ENCODE results near the gene GLMP. TPM values are rescaled to one million over a fixed set of nuclear protein-coding genes. Genes with fewer than 3 reads are reported as not detected.

GLMP gene
- total RNA-seq, 5 donors from 2014 or later (not counting 1 experiment from before 2014, with no cell fraction given): 18.7 to 25.4 (median 24.1) TPM

DNA sequence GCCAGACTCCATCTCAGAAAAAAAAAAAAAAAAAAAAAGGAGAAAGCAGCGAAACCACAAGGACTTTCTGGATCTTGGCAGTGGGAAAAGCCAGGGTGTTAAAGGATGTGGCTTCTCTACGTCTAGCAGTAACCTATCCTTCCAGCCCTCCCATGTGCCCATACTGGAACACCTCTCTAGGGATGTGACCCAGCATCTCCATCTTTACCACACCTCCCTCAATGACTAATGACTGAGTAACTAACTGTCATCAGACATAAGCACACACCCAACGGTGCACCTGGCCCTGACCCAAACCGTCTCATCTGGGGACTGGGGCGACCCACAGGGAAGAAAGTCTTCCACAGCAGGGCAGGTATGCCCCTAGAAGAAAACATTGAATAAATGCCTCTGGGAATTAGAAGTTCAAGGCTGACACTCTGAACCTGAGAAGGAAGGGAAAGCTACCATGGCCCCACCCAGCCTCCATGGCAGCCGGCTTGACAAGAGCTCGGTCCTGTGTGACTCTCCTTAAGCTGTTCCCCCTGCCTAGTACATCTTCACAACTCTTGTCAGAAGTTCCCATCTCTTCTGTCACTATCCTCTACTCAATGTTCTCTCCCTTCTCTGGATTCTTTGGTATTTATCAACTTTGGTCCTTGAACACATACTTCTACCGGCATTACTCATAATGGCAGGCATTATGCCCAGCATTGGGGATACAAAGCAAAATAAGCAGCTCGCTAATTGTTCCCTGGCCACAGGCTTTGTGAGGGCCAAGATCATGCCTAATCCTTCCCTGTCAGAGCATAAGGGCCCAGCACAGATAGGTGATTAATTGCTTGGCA, 32.8 kb downstream of the GLMP start:
- ChIA-PET CTCF (no interaction called here), POLR2A (interaction anchor here in 1 of 2 donors (0.7 kb wide), 1 partner anchor 1405 kb away, joined by 6 read pairs; no protein-coding TSS in a partner anchor)
- H3K36me3 Mint-ChIP-seq: peaks cover 73% of the 10 kb centered on the region

DNA sequence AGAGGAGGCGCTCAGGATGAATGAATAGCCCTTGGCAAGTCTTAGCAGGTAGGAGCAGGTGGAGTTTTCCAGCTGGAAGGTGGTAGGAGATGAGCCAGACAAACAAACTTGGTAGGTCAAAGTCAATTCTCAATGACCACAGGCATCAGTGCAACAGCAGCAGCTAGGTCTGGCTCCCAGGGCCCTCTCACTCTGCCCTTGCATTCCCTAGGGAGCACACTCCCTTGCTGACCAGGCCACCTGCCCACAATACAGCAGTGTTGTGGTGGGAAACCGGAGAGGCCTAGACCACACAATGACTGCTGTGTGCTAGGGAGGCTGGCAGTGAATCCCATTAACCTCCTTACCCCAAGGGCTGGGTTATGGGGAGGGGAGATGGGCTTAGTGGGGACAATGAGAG, 34.6 kb downstream of the GLMP start:
- POLR2A ChIA-PET: no interaction called here
- H3K36me3 Mint-ChIP-seq: peaks cover 67% of the 10 kb centered on the region

More for the DNA sequence above, 32.8 kb downstream of the GLMP start:
- DNase-seq (no peak), ATAC-seq (replicated peaks in 1 of 4) (no peak)
- Histone ChIP-seq H3K4me3 (ENCODE audit: control insufficient read depth in 1 of 2, extremely low read depth in 1 of 2, low read length in 1 of 2) (no peak overlapping the region), H3K36me3 (ENCODE audit: control insufficient read depth in 2 of 2, extremely low read depth in 1 of 2, insufficient read depth in 1 of 2, low read length in 1 of 2) (peaks cover 37 to 89% of the 10 kb centered on the region in 2 donors), H3K27ac (ENCODE audit: low read length) (no peak overlapping the region), H3K9me3 (no peaks in the 10 kb centered on the region), H3K27me3 (replicated peaks in 1 of 2; ENCODE audit: control insufficient read depth in 2 of 2, extremely low read depth in 1 of 2, insufficient read depth in 2 of 2, low read length in 1 of 2) (no peaks in the 10 kb centered on the region), H3K4me1 (ENCODE audit: control insufficient read depth in 1 of 2, extremely low read depth in 1 of 2, insufficient read depth in 2 of 2, low read length in 2 of 2) (no peaks in the 10 kb centered on the region)
- no peak overlapping the region for H3K27ac Mint-ChIP-seq
- no peak overlapping the region for H3K4me3 Mint-ChIP-seq
- H3K9me3 Mint-ChIP-seq: no peaks in the 10 kb centered on the region
- H3K4me1 Mint-ChIP-seq: peaks cover 0 to 8% (median 7%) of the 10 kb centered on the region in 3 donors
- no peaks in the 10 kb centered on the region for H3K27me3 Mint-ChIP-seq
- WGBS (ENCODE audit: insufficient coverage): 98% methylated on average over 6 of the region's 9 CpGs

DNA sequence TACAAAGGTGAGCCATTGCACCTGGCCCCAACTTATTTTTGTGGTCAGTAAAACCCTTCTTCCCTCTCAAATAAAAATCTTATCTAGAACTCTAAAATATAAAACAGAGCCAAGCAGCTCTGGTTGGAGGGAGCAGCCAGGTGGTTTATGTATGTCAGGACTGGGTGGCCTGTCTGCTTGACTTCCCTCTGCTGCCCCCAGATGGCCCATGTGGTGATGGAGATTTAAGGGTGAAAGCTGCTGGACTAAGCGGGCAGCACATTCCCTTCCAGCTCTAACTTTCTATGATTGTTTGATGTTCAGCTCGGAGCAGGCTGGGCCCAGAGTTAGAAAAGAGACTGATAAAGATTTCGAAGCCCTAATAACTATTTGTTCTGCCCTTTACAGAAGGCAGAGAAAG, 35.7 kb downstream of the GLMP start:
- ATAC-seq (replicated peaks in 1 of 4): no peak
- H3K4me3 ChIP-seq (ENCODE audit: control insufficient read depth in 1 of 2, extremely low read depth in 1 of 2, low read length in 1 of 2): no peak overlapping the region
- no peaks in the 10 kb centered on the region for H3K9me3 Mint-ChIP-seq
- H3K4me1 Mint-ChIP-seq: peaks cover 2 to 8% (median 7%) of the 10 kb centered on the region in 3 donors
- H3K27me3 Mint-ChIP-seq: no peaks in the 10 kb centered on the region
- no peak overlapping the region for H3K27ac Mint-ChIP-seq
- CTCF ChIA-PET: no interaction called here
- no peak overlapping the region for H3K4me3 Mint-ChIP-seq
- no peak overlapping the region for H3K27ac ChIP-seq (ENCODE audit: low read length)
- DNase-seq: no peak
- no CpG with 5 or more reads among the region's 3 CpGs for WGBS (ENCODE audit: insufficient coverage)
- peaks cover 29 to 81% of the 10 kb centered on the region in 2 donors for H3K36me3 ChIP-seq (ENCODE audit: control insufficient read depth in 2 of 2, extremely low read depth in 1 of 2, insufficient read depth in 1 of 2, low read length in 1 of 2)
- H3K36me3 Mint-ChIP-seq: peaks cover 60% of the 10 kb centered on the region
- H3K27me3 ChIP-seq (replicated peaks in 1 of 2; ENCODE audit: control insufficient read depth in 2 of 2, extremely low read depth in 1 of 2, insufficient read depth in 2 of 2, low read length in 1 of 2): no peaks in the 10 kb centered on the region
- H3K4me1 ChIP-seq (ENCODE audit: control insufficient read depth in 1 of 2, extremely low read depth in 1 of 2, insufficient read depth in 2 of 2, low read length in 2 of 2): no peaks in the 10 kb centered on the region
- POLR2A ChIA-PET: no interaction called here
- H3K9me3 ChIP-seq: no peaks in the 10 kb centered on the region

More for the DNA sequence above, 34.6 kb downstream of the GLMP start:
- Histone ChIP-seq H3K27ac (ENCODE audit: low read length) (no peak overlapping the region), H3K9me3 (no peaks in the 10 kb centered on the region), H3K4me1 (ENCODE audit: control insufficient read depth in 1 of 2, extremely low read depth in 1 of 2, insufficient read depth in 2 of 2, low read length in 2 of 2) (no peaks in the 10 kb centered on the region), H3K27me3 (replicated peaks in 1 of 2; ENCODE audit: control insufficient read depth in 2 of 2, extremely low read depth in 1 of 2, insufficient read depth in 2 of 2, low read length in 1 of 2) (no peaks in the 10 kb centered on the region), H3K4me3 (ENCODE audit: control insufficient read depth in 1 of 2, extremely low read depth in 1 of 2, low read length in 1 of 2) (no peak overlapping the region), H3K36me3 (ENCODE audit: control insufficient read depth in 2 of 2, extremely low read depth in 1 of 2, insufficient read depth in 1 of 2, low read length in 1 of 2) (peaks cover 29 to 86% of the 10 kb centered on the region in 2 donors)
- ATAC-seq (replicated peaks in 1 of 4) (no peak), DNase-seq (no peak)
- Mint-ChIP-seq H3K4me1 (peaks cover 2 to 8% (median 7%) of the 10 kb centered on the region in 3 donors), H3K27me3 (no peaks in the 10 kb centered on the region), H3K4me3 (no peak overlapping the region), H3K27ac (peak overlapping the region in 1 of 2 donors; percentile 31), H3K9me3 (no peaks in the 10 kb centered on the region)
- CTCF ChIA-PET: no interaction called here
- 100% methylated on average over 1 of the region's 2 CpGs for WGBS (ENCODE audit: insufficient coverage)

DNA sequence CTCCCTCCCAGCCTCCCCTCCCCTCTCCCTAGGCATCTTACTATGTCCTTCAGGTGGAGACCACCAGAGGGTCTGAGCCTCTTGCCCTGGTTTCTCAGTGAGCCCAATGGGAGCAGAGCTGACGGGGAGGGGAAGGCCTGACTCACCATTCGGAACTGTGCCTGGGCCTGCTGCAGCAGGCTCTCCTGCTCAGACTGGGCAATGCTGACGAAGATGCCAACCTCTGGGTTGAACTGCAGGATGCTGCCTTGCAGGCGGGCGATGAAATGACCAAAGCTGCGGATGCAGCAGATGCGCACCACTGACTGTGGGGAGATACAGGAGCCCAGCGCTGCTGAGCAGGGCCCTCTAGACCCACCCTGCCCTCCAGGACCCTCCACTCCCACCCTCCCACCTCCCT, 36.6 kb downstream of the GLMP start:
- CTCF ChIA-PET: no interaction called here
- no peak for DNase-seq
- Histone ChIP-seq H3K4me3 (ENCODE audit: control insufficient read depth in 1 of 2, extremely low read depth in 1 of 2, low read length in 1 of 2) (no peak overlapping the region), H3K36me3 (ENCODE audit: control insufficient read depth in 2 of 2, extremely low read depth in 1 of 2, insufficient read depth in 1 of 2, low read length in 1 of 2) (peaks cover 29 to 79% of the 10 kb centered on the region in 2 donors), H3K9me3 (no peaks in the 10 kb centered on the region), H3K27me3 (replicated peaks in 1 of 2; ENCODE audit: control insufficient read depth in 2 of 2, extremely low read depth in 1 of 2, insufficient read depth in 2 of 2, low read length in 1 of 2) (no peaks in the 10 kb centered on the region), H3K27ac (ENCODE audit: low read length) (no peak overlapping the region), H3K4me1 (ENCODE audit: control insufficient read depth in 1 of 2, extremely low read depth in 1 of 2, insufficient read depth in 2 of 2, low read length in 2 of 2) (no peaks in the 10 kb centered on the region)
- no peaks in the 10 kb centered on the region for H3K27me3 Mint-ChIP-seq
- H3K4me1 Mint-ChIP-seq: peaks cover 2 to 7% (median 6%) of the 10 kb centered on the region in 3 donors
- ATAC-seq (replicated peaks in 1 of 4): no peak
- POLR2A ChIA-PET: interaction anchor here in 1 of 2 donors (0.7 kb wide), 2 partner anchors 17 to 39 kb away, joined by 3 to 8 read pairs; no protein-coding TSS in a partner anchor
- H3K9me3 Mint-ChIP-seq: no peaks in the 10 kb centered on the region
- H3K4me3 Mint-ChIP-seq: no peak overlapping the region
- 96% methylated on average over 8 of the region's 8 CpGs for WGBS (ENCODE audit: insufficient coverage)
- H3K36me3 Mint-ChIP-seq: peaks cover 57% of the 10 kb centered on the region
- H3K27ac Mint-ChIP-seq: no peak overlapping the region

DNA sequence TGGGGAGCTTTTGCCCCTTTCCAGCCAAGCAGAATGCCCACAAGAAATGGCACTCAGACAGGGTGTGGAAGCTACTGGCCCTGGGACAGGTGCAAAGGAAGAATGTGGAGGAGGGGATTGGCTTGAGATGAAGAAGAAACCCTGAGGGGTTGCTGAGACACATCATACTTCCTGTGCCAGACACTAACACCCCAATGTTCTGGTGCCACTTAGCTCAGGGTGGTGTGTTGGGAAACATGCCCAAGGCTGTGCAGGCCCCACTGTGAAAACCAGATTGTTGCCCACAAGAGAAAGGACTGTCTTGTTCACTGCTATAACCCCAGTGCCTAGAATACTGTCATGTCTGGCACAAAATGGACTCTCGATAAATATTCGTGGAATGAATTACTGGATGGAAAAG, 37.8 kb downstream of the GLMP start:
- CTCF ChIA-PET: no interaction called here
- no peak for ATAC-seq (replicated peaks in 1 of 4)
- Mint-ChIP-seq H3K36me3 (peaks cover 58% of the 10 kb centered on the region), H3K4me3 (no peak overlapping the region), H3K27me3 (no peaks in the 10 kb centered on the region), H3K9me3 (no peaks in the 10 kb centered on the region), H3K4me1 (peaks cover 2 to 8% (median 7%) of the 10 kb centered on the region in 3 donors), H3K27ac (peak overlapping the region in 1 of 2 donors; percentile 34)
- H3K9me3 ChIP-seq: no peaks in the 10 kb centered on the region
- no peaks in the 10 kb centered on the region for H3K27me3 ChIP-seq (replicated peaks in 1 of 2; ENCODE audit: control insufficient read depth in 2 of 2, extremely low read depth in 1 of 2, insufficient read depth in 2 of 2, low read length in 1 of 2)
- POLR2A ChIA-PET: no interaction called here
- DNase-seq: no peak
- no peak overlapping the region for H3K27ac ChIP-seq (ENCODE audit: low read length)
- WGBS (ENCODE audit: insufficient coverage): 100% methylated on average over 2 of the region's 2 CpGs
- H3K4me3 ChIP-seq (ENCODE audit: control insufficient read depth in 1 of 2, extremely low read depth in 1 of 2, low read length in 1 of 2): no peak overlapping the region
- H3K4me1 ChIP-seq (ENCODE audit: control insufficient read depth in 1 of 2, extremely low read depth in 1 of 2, insufficient read depth in 2 of 2, low read length in 2 of 2): no peaks in the 10 kb centered on the region
- peaks cover 37 to 79% of the 10 kb centered on the region in 2 donors for H3K36me3 ChIP-seq (ENCODE audit: control insufficient read depth in 2 of 2, extremely low read depth in 1 of 2, insufficient read depth in 1 of 2, low read length in 1 of 2)

DNA sequence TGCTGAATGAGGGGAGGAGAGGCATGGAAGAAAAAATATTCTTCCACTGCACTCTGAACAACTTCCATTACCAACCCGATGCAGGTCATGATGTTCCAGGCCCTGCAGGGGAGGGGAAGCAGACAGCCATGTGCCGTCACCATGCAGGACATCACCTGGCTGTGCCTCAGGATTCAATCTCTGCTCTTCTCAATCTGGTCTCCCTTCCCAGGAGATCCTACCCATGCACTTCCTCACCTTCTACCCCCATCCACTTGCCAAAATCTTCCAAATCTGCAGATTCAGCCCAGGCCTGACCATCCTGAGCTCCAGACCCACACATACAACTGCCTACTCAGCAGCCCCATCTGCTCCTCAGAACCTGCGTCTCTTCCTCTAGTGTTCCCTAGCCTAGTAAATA, 41.8 kb downstream of the GLMP start:
- Mint-ChIP-seq H3K4me1 (peaks cover 0 to 26% (median 2%) of the 10 kb centered on the region in 3 donors), H3K9me3 (no peaks in the 10 kb centered on the region), H3K27ac (peak overlapping the region in 1 of 2 donors; percentile 68), H3K36me3 (peaks cover 44% of the 10 kb centered on the region), H3K4me3 (no peak overlapping the region), H3K27me3 (no peaks in the 10 kb centered on the region)
- no peak for ATAC-seq (replicated peaks in 1 of 4)
- Histone ChIP-seq H3K27ac (ENCODE audit: low read length) (no peak overlapping the region), H3K4me1 (ENCODE audit: control insufficient read depth in 1 of 2, extremely low read depth in 1 of 2, insufficient read depth in 2 of 2, low read length in 2 of 2) (peaks cover 0 to 10% of the 10 kb centered on the region in 2 experiments), H3K9me3 (no peaks in the 10 kb centered on the region), H3K27me3 (replicated peaks in 1 of 2; ENCODE audit: control insufficient read depth in 2 of 2, extremely low read depth in 1 of 2, insufficient read depth in 2 of 2, low read length in 1 of 2) (no peaks in the 10 kb centered on the region), H3K36me3 (ENCODE audit: control insufficient read depth in 2 of 2, extremely low read depth in 1 of 2, insufficient read depth in 1 of 2, low read length in 1 of 2) (peaks cover 29 to 71% of the 10 kb centered on the region in 2 donors), H3K4me3 (ENCODE audit: control insufficient read depth in 1 of 2, extremely low read depth in 1 of 2, low read length in 1 of 2) (no peak overlapping the region)
- ChIA-PET CTCF (interaction anchor here in 1 of 2 donors (0.6 kb wide), 1 partner anchor 371 kb away, joined by 3 read pairs; no protein-coding TSS in a partner anchor), POLR2A (no interaction called here)
- WGBS (ENCODE audit: insufficient coverage): 88% methylated on average over 3 of the region's 3 CpGs
- DNase-seq: no peak
